GM21526 (cell line): ENCODE results near the gene GABRD.

Experiments
- ATAC-seq: cut with Tn5 transposase; IDR thresholded peaks from one replicate; pipeline ENCODE4 v1.9.1; 2021; ENCODE audit warnings: moderate library complexity; ENCODE audit not compliant: unreplicated experiment, low FRiP score

Gene GABRD

DNA sequence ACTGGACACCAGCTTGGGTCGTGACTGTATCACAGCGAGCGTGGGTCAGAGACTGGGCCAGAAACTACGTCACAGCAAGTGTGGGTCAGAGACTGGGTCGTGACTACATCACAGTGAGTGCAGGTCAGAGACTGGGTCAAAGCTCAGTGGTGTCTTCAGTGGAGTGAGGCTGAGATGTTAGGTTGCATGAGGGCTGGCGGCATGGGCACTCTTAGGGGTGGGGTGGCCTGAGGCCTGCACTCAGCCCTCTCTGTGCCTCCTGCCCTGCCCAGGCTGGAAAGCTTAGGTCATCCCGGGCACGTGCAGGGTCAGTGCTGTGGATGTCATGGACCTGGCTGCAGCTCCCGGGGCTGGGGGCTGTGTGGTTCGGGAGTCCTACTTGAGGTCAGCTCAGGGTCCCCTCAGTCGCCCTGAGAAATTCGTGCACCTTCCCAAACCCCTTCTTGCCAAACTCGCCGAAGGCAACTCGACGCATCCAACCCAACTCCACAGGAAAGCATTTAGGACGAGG is 34.5 kb upstream of the GABRD start:
- ATAC-seq = no peak

DNA sequence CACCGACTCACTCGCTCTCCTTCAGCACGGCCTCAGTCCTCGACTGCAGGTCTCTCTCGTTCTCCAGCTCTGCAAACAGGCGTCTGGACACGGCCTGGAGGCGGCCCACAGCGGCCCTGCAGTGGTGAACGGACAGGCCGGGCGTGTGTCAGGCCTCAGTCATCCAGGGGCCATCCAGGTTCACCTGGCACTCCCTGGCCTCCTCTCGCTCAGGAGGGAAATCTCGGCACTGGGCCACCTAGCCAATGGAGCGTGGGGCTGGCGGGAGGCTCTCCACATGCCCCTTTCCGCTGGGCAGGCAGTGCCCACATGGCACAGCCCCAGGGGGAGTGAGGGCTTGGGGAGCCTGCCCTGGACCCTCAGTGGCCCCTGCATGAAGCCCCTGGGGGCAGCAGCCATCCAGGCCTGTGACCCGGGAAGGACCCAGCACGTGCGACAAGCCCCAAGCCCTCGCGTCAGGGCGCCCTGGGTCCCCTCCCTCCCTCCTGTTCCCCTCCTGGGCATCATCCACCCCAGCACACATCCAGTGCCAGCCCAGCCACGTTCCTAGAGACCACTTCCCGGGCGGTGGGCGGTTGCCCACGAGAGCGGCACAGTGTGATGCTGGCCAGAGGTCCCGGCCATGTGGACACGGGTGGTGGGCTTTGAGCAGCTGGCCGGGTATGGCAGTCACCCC is 33.6 kb upstream of the GABRD start:
- ATAC-seq = no peak

DNA sequence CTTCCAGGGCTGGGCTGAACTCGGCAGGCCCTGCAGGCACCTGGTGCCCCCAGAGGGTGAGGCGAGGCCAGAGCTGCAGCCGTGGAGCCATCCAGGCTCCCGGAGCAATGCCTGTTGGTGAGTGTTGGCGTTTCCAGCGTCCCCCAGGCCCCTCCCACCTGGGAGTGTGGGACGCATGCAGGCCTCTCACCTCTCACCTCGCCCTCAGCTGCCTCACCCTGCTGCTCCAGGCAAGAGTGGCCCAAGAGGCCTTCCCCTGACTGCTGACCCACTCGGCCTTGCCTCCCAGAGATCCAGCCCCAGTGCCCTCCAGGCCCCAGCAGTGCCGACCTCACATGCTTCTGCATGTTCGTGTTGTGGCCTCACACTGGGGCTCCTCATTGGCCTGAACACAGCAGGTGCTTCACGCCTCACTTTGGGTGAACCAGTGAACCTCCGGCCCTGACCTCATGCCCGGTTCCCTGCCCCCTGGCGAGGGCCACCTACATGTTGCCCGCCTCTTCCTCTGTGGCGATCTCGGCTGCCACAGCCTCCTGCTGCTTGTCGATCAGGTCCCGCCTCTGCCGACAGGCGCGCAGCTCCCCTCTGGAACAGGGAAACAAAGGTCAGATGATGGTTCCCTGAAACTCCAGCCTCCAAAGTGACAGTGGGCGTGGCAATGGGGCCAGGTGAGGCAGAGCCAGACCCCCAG is 32.5 kb upstream of the GABRD start:
- ATAC-seq = no peak

DNA sequence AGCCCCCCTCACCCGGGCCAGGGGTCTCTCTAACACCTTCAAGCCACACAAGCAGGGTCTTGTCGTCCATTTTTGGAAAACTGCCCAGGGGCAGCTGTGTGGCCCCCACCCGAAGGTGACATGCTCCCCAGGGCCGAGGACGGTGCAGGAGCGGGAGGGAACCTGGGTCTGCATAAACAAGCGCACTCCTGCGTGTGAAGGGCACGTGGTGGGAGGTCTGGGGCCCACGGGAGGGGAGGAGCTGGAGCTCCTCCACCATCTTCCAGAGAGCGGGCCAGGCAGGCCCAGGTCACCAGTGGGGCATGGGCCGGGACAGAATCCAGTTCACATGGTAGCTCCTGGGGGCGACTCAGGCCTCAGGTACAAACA is 32.0 kb upstream of the GABRD start:
- ATAC-seq = no peak

DNA sequence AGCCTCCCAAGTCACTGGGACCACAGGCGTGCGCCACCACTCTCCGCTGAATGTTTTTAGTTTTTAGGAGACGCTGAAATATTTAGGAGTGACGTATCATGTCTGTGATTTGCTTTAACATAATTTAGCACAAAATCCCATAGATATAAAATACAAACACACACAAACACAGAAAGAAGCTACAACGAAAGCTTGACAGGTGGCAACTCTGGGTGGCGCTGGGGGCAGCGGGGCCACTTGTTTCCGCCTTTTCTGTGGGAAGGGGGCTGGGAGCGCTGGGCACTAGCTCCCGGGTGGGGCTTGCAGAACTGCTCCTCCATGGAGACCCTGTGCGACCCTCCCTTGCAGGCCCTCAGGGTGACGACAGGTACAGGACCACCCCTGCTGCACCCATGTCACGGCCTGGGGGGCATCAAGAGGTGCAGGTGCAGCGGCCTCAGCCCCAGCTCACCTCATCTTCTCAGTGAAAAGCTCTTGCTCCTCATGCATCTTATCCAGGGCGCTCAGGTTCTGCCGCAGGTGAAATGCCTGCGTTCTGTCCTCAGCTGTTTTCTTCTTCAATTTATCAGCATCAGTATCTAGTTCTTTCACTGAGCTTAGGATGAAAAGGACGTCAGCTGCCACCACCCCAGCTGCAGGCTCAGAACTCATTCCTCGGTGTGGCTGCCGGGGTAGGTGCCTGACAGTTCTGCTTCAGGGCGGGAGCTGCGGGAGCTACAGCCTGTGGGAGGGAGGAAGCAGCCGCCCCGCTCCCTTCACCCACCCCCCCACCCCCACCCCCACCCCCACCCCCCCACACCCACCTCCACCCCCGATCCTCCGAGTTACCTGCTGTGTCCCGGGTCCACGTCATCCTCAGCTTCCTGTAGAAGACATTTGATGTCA is 30.8 kb upstream of the GABRD start:
- no peak for ATAC-seq

DNA sequence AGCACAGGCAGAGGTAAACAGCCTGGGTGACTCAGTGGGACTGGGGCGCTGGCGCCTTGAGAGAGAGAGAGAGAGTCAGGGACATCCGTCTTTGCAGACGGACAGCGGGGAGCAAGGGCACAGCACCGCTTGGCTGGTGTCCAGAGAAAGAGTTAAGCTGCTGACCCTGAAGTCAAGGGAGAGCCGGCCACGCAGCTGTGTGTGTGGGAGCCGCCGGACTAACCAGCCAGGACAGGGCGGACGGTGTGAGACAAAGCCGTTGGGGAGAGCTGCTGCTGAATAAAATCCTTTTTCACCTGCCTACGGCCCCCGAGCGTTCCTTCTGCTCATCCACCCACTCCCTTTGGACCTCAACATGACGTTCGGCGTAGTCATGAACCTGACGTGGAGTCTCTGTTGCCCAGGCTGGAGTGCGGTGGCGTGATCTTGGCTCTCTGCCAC is 30.0 kb upstream of the GABRD start:
- ATAC-seq = no peak

DNA sequence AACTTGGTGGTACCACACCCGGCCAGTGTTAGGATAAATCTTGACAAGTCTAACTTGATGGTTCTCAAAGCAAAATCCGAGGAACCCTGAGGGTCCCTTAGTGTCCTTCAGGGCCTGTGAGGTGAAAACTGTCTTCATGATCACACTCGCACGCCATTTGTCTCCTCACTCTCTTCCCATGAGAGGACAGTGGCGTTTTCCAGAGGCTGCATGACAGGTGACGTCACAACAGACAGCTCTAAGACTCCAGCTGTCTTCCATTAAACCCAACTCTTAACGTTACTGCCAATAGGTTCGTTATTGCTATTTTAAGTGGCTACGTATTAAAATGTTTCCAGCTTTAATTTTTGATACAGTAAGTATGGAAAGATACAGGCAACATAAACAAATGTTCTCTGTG is 29.4 kb upstream of the GABRD start:
- ATAC-seq = no peak

DNA sequence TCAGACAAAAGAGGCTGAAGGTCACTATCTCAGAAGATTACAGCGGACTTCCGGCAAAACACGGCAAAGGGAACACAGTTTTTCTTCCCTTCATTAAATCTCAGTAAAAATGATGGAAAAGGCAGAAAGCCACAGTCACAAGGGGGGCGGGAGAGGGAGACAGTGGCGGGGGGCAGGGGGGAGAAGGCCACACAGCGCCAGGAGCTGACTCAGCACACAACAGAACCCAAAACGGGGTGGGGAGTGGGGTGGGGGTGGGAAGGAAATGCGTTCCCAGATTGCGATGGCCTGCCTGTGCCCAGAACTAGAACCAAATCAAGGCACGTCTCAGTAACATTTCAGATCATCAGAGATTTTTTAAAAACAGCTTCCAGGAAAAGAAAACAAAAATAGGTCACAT is 28.9 kb upstream of the GABRD start:
- ATAC-seq = no peak

DNA sequence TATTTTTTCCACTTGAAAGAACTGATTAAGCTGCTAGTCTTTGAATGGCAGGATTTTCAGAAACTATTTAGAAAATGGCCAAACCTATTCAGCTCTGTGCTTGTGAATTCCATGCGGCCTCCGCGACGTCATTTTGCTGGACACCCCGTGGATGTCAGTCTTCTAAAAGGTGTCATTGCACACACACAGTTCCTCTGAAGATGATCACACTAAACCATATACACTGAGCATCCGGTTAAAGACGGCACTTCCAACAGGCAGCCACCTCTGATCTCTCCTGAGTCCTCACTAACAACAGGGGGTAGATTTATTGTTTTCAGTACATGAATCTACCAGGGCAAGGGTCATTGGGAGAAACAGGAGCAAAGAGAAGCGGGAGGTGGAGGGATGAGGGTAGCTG is 24.6 kb upstream of the GABRD start:
- no peak for ATAC-seq

DNA sequence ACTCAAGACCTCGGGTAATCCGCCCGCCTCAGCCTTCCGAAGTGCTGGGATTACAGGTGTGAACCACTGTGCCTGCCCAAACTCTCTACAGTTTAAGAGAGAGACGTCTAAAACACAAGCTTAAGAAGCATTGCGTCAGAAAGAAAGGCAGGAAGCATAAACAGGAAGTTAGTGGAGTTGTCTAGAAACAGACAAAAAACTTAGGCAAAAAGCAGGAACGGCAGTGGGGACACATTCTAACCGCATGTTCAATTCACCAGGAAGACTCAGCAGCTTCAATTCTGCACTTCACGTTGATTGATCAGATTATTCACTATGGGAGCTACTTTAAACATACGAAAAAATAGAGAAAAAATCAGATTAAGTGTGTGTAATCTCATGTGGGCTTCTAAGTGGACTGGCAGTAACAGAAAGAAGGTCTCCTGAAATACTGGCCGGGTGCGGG is 22.9 kb upstream of the GABRD start:
- ATAC-seq = no peak

DNA sequence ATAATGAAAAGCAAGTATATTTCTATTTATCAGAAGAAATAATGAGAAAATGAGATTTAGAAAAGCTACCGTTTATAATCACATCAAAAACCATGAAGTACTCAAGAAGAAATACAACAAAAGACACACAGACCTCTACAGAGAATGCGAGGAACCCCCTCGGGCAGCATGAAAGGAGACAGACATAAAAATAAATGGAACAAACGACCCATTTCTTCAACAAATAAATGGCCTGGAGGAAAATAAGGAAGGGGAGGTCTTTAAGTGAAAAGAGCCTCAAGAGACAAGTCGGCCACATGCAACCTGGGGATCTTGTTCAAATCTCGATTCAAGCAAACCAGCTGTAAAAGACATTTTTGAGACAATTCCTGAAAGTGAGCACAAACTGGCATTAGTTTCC is 21.6 kb upstream of the GABRD start:
- no peak for ATAC-seq

DNA sequence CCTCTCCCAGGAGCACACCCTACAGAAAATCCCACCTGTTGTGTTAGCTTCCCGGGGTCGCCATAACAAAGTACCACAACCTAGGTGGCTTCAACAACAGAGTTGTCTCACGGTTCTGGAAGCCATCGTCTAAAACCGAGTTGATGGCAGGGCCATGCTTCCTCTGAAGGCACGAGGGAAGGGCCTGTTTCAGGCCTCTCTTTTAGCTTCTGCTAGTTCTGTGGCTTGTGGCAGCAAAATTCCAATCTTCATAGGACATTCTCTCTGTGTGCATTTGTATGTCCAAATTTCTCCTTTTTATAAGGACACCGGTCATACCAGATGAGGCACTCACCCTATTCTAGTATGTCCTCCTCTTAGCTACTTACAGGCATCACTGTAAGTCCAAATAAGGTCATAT is 18.7 kb upstream of the GABRD start:
- no peak for ATAC-seq

DNA sequence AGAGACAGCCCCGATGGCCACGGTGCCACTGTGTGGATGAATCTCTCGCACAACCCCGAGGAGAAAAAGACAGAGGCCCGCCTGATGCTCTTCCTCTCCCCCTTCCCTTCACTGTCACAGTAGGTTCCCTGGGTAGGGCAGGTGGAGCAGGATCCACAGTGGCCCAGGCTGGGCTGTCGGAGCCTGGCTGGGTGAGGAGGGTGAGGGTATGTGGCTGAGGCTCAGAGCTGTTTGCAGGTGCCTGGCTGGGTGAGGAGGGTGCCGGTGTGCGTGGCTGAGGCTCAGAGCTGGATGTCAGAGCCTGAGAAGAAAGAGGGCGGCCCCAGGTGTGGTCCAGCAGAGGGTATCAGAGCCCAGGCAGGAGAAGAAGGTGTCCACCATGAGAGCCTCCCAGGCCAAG is 18.3 kb upstream of the GABRD start:
- no peak for ATAC-seq

DNA sequence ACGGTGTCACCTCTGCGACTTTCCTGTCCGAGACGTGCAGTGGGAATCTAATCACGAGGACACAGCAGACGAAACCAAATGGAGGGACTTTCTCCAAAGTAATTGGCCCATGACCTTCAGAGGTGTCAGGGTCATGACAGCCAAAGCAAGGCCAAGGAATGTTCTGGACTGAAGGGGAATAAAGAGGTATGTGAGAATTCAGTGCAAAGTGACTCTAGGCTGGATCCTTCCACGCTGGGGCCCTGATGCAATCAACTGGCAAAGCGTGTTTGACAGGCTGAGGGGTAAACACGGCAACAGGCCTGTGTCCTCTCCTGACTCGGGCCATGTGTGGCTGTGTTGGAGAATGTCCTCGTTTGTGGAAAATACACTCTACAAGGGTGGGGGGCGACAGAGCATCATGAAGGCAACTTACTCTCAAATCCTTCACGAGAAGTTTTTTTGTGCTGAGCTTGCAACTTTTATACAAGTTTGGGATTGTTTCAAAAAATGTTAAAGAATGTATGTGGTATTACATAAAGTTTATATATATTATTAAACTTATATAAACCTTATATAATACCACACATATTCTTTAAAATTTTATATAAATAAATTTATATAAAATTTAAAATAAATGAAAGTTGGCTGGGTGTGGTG is 17.3 kb upstream of the GABRD start:
- ATAC-seq = no peak

DNA sequence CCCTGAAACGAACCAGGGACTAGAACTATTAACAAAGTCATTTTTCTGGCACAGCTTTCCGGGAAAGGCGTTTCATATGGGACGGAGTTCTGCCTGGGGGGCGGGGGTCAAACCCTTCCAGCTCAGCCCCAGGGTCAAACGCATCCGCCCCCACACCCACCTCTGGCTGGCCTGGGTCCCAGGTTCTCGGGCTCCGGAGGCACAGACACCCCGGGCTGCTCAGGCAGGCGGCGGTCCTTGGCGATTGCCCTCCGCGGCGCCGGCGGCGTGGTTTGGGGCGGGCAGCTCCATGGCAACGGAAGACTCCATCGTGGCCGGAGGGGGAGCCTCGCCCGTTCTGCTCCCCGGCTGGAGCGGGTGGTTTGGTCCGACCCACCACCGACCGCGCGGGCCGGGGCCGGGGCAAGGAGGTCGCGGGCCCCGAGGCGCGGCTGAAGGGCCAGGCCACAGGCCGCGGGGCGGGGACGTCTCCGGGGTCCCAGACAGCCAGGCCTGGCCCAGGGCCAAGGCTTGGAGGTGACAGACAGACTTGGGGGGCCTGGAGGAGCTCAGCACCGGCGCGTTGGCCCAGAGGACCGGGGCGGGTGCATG is 15.5 kb upstream of the GABRD start, which contains the start of gene CFAP74:
Gene CFAP74, minus strand, starts transcription at position 246 of the 591 bp plus-strand sequence. CDS start 12,830 bp downstream, outside the sequence.
- no peak for ATAC-seq

DNA sequence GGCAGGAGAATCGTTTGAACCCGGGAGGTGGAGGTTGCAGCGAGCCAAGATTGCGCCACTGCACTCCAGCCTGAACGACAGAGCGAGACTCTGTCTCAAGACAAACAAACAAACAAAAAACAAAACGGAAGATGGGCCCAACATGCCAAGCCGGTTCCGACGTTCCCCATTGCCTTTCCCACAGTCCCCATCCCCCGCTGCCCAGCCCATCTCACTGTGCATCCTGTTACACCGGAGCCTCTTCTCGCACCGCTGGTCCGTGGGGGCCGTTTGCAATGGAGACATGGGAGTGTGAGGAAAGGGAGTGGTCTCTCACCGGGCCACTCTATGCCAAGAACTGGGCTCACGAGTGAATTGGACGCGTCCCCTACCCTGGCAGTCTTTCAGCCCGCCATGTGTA is 14.3 kb upstream of the GABRD start:
- ATAC-seq = no peak

DNA sequence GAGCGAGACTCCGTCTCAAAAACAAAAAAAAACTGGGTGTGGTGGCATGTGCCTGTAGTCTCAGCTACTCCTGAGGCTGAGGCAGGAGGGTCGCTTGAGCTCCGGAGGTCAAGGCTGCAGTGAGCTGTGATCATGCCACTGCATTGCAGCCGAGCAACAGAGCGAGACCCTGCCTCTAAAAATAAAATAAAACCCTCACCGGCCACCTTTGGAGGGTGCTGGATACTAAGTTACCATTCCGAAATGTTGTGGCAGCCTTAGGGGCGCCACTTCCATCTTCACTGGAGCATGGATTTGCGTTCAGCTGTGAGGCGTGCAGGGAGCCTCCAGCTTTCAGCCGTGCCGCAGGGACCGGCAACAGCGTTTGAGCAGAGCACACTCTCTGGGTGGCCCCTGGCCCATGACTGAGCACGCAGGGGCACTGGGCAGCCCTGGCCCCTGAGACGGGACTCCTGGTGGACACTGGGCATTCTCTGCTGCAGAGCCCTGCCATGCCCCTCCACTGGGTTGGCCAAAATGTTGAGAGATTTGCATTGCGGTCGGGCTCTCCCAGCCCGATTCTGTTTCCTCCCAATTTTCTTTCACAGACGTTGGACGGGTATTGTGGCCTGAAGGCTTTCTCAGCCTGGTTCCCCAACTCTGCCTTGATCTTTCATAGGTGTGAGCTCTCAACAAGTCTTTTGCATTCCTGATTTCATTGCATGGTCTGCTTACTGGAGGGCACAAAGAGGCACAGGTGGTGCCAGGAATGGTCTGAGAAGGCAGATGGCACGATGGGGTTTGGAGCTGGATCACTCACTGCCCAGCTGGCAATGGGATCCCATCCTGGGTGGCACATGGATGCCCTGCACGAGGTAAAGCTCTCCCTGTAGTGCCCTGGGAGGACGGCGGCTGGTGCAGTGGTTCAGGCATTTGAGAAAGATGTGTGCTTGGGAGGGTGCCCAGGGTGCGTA is 9.8 kb upstream of the GABRD start:
- no peak for ATAC-seq

DNA sequence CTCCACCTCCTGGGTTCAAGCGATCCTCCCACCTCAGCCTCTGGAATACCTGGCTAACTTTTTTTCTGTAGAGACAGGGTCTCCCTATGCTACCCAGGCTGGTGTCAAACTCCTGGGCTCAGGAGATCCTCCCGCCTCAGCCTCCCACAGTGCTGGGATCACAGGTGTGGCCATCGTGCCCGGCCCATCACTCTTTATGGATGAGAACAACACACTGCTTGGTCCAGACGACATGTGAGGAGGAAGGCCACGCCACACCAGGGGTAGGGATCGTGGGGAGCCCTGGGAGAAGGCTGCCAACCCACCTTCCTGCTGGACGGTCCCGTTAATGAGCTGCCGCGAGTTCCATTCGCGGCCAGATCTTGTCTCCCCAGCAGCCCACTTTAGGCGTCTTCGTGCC is 5.0 kb upstream of the GABRD start:
- no peak for ATAC-seq
